Measurements from ENCODE around the gene IGLL1.

DNA sequence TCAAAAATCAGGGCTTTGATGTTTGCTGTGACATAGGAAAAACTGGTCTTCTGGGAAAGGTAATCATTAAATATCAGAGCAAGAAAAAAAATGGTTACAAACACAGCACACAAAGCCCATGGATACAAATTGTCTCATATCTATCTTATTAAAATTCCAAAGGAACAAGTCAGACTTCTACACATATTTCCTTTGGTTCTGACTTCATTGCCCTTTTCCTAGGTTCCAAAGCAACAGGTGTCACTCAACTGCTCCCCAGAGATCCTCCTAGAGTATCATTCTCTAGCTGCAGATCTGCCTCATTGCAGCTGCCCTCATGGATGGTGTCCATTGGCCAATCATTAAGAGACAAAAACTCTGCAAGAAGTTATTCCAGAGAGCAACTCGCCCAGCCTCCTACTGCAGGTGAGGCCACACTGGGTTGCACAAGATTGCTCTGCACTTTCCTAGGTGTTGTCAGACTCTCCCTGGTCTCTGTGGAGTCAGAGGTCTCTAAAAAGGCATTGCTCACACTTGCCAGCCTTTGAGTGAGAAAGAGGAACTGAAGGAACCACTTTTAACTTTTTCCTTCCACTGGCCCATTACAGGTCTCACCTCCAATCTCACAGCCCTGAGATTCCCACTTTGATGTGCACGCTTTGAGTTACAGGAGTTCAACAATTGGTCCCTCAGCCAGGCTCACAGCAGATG lies 46.3 kb upstream of the IGLL1 start:
- TF ChIP-seq, protein P1, sequence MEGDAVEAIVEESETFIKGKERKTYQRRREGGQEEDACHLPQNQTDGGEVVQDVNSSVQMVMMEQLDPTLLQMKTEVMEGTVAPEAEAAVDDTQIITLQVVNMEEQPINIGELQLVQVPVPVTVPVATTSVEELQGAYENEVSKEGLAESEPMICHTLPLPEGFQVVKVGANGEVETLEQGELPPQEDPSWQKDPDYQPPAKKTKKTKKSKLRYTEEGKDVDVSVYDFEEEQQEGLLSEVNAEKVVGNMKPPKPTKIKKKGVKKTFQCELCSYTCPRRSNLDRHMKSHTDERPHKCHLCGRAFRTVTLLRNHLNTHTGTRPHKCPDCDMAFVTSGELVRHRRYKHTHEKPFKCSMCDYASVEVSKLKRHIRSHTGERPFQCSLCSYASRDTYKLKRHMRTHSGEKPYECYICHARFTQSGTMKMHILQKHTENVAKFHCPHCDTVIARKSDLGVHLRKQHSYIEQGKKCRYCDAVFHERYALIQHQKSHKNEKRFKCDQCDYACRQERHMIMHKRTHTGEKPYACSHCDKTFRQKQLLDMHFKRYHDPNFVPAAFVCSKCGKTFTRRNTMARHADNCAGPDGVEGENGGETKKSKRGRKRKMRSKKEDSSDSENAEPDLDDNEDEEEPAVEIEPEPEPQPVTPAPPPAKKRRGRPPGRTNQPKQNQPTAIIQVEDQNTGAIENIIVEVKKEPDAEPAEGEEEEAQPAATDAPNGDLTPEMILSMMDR (IDR thresholded peaks at IDR 0.05; ENCODE audit: insufficient read depth, low read length, poor library complexity, severe bottlenecking): no peak
- no peak for TF ChIP-seq EZH2phosphoT487 (conservative IDR thresholded peaks at IDR 0.05; ENCODE audit: low read length)
